ENCODE results near the gene MFN2.
"Not testable (repeated sequence)": the region's sequence is repeated elsewhere in the genome, so short reads cannot be mapped to it uniquely, and the experiment has no call there.

The MFN2 gene

GRCh38 chr1:12044187-12044877 lies 64.1 kb downstream of the MFN2 start:
- in situ Hi-C loops (cut with MboI; ENCODE audit: low sequenced_read_pairs) = not testable (repeated sequence)

- in situ Hi-C loops (cut with MboI; ENCODE audit: low sequenced_read_pairs) = no loop called here
Measured at GRCh38 chr1:12046749-12047119, 66.5 kb downstream of the MFN2 start.

GRCh38 chr1:12047120-12047876 lies 67.1 kb downstream of the MFN2 start:
- in situ Hi-C loops (cut with MboI; ENCODE audit: low sequenced_read_pairs) = no loop called here

- in situ Hi-C loops (cut with MboI; ENCODE audit: low sequenced_read_pairs) = no loop called here
Measured at GRCh38 chr1:12048372-12048771, 68.1 kb downstream of the MFN2 start.

- in situ Hi-C loops (cut with MboI; ENCODE audit: low sequenced_read_pairs) = no loop called here
Measured at GRCh38 chr1:12049616-12050015, 69.4 kb downstream of the MFN2 start.

GRCh38 chr1:12051361-12051760 lies 71.1 kb downstream of the MFN2 start:
- in situ Hi-C loops (cut with MboI; ENCODE audit: low sequenced_read_pairs) = no loop called here

GRCh38 chr1:12052008-12052573 lies 71.8 kb downstream of the MFN2 start:
- in situ Hi-C loops (cut with MboI; ENCODE audit: low sequenced_read_pairs) = no loop called here

GRCh38 chr1:12052997-12053686 lies 72.9 kb downstream of the MFN2 start:
- in situ Hi-C loops (cut with MboI; ENCODE audit: low sequenced_read_pairs) = no loop called here

GRCh38 chr1:12053752-12054548 lies 73.7 kb downstream of the MFN2 start:
- in situ Hi-C loops (cut with MboI; ENCODE audit: low sequenced_read_pairs) = no loop called here

GRCh38 chr1:12055259-12055658 lies 75.0 kb downstream of the MFN2 start:
- in situ Hi-C loops (cut with MboI; ENCODE audit: low sequenced_read_pairs) = no loop called here

- in situ Hi-C loops (cut with MboI; ENCODE audit: low sequenced_read_pairs) = no loop called here
Measured at GRCh38 chr1:12056331-12056841, 76.1 kb downstream of the MFN2 start.

GRCh38 chr1:12057382-12057781 lies 77.1 kb downstream of the MFN2 start:
- in situ Hi-C loops (cut with MboI; ENCODE audit: low sequenced_read_pairs) = no loop called here

GRCh38 chr1:12057940-12058687 lies 77.9 kb downstream of the MFN2 start:
- in situ Hi-C loops (cut with MboI; ENCODE audit: low sequenced_read_pairs) = no loop called here

GRCh38 chr1:12059226-12059625 lies 79.0 kb downstream of the MFN2 start:
- in situ Hi-C loops (cut with MboI; ENCODE audit: low sequenced_read_pairs) = no loop called here

- in situ Hi-C loops (cut with MboI; ENCODE audit: low sequenced_read_pairs) = no loop called here
Measured at GRCh38 chr1:12059722-12060464, 79.6 kb downstream of the MFN2 start.

- in situ Hi-C loops (cut with MboI; ENCODE audit: low sequenced_read_pairs) = no loop called here
Measured at GRCh38 chr1:12060500-12060899, 80.3 kb downstream of the MFN2 start.
